OCI-LY1 (cell line): ENCODE results near the gene HOXD13.

Experiments
- H2AFZ ChIP-seq: fragments of 200-600 bp; sonication (generic), shearing (Covaris generic); 2 replicates; pipeline ENCODE4 v1.6.0; 2014; ENCODE audit warnings: antibody characterized with exemption, mild to moderate bottlenecking, low read length
- H3F3A ChIP-seq: fragments of 200-600 bp; sonication (generic), shearing (Covaris generic); 2 replicates; pipeline ENCODE4 v1.6.0; 2014; ENCODE audit warnings: mild to moderate bottlenecking, antibody characterized with exemption, low read length, moderate library complexity; ENCODE audit not compliant: insufficient read depth
- H3K27ac ChIP-seq: fragments of 200-600 bp; sonication (generic); 2 replicates; pipeline ENCODE4 v1.5.1; 2014; ENCODE audit warnings: low read length, mixed run types, mild to moderate bottlenecking, low read depth; ENCODE audit not compliant: poor library complexity, severe bottlenecking
- H3K27me3 ChIP-seq: fragments of 200-600 bp; sonication (generic); 2 replicates; pipeline ENCODE4 v1.6.0; 2014; ENCODE audit warnings: antibody characterized with exemption, mild to moderate bottlenecking, low read length, moderate library complexity; ENCODE audit not compliant: insufficient read depth
- H3K36me3 ChIP-seq: fragments of 200-600 bp; sonication (generic); 2 replicates; pipeline ENCODE4 v1.6.1; 2014; ENCODE audit warnings: mild to moderate bottlenecking, antibody characterized with exemption, low read length, moderate library complexity, mixed read lengths; ENCODE audit not compliant: insufficient read depth
- H3K4me1 ChIP-seq: fragments of 200-600 bp; sonication (generic); 2 replicates; pipeline ENCODE4 v1.5.1; 2014; ENCODE audit warnings: mild to moderate bottlenecking, low read length, moderate library complexity; ENCODE audit not compliant: insufficient read depth, severe bottlenecking
- H3K4me2 ChIP-seq: fragments of 200-600 bp; sonication (generic), shearing (Covaris generic); 2 replicates; pipeline ENCODE4 v1.6.1; 2014; ENCODE audit warnings: low read length
- H3K4me3 ChIP-seq: fragments of 200-600 bp; sonication (generic); 2 replicates; pipeline ENCODE4 v1.5.1; 2014; ENCODE audit warnings: low read length, low read depth, mild to moderate bottlenecking, mixed read lengths; ENCODE audit not compliant: poor library complexity, severe bottlenecking
- H3K79me2 ChIP-seq: fragments of 200-600 bp; shearing (Covaris generic); 2 replicates; pipeline ENCODE4 v1.6.1; 2016; ENCODE audit warnings: mixed run types, low read length, mixed read lengths; ENCODE audit not compliant: insufficient read depth
- H3K9ac ChIP-seq: fragments of 200-600 bp; sonication (generic), shearing (Covaris generic); 2 replicates; pipeline ENCODE4 v1.6.1; 2014; ENCODE audit warnings: mild to moderate bottlenecking, low read length, mixed read lengths
- H3K9me2 ChIP-seq: fragments of 200-600 bp; sonication (generic), shearing (Covaris generic); 2 replicates; pipeline ENCODE4 v1.6.1; 2014; ENCODE audit warnings: low read depth, mild to moderate bottlenecking, low read length, mixed read lengths
- H3K9me3 ChIP-seq: fragments of 200-600 bp; shearing (Covaris generic); 2 replicates; pipeline ENCODE4 v1.6.1; 2014; ENCODE audit warnings: low read length, mixed read lengths
- H4K20me1 ChIP-seq: fragments of 200-600 bp; sonication (generic), shearing (Covaris generic); 2 replicates; pipeline ENCODE4 v1.6.0; 2016; ENCODE audit warnings: mild to moderate bottlenecking, low read length; ENCODE audit not compliant: insufficient read depth
- EZH2 ChIP-seq: fragments of 200-600 bp; sonication (generic), shearing (Covaris generic); IDR thresholded peaks from 2 replicates; pipeline ENCODE4 v1.8.0; 2017; ENCODE audit warnings: borderline replicate concordance, mixed run types, mild to moderate bottlenecking, antibody characterized with exemption, low read length, moderate library complexity, mixed read lengths
- TF ChIP-seq, protein P1 (sequence below): fragments of 200-600 bp; sonication (generic), shearing (Covaris generic); IDR thresholded peaks from 2 replicates; pipeline ENCODE4 v1.5.1; 2017; ENCODE audit warnings: mild to moderate bottlenecking, antibody characterized with exemption, low read length, moderate library complexity, mixed read lengths

The HOXD13 gene

DNA sequence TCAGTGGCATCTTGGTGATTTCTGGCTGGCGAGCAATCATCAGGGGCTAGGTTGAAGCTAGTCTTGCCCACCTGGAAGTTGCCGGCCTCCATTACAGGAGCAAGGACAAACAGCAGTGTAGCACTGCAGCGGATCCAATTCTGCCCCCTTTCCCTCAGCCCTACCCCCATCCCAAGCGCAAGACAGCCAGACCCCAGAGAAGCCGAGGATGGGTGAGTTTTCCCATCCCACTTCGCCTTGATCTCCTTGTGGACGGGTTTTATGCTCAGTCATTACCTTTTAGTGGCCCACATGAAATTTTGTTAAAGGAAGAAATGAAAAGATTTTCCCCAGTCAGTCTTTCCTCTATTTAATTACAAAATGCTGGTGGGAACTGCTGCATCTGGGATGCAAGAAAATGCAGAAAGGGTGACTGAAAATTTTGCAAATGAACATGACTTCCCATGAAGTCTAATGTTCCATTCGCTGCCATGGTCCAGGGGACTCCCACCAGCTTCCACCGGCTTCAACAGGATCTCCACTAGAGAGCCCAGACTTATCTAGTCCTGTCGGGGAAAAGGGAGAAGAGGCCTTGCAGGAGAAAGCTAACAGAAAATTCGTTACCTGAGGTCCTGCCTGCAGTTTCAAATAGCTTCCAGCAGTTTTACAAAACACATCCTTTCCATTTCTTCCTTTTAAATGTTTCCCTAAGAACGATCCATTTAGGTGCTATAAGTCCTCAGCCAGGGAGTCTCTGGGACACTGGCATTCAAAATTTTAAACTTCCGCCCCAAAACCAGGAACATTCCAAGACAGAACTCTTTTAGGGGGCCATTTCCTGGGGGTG is 28.1 kb downstream of the HOXD13 start:
- no peak overlapping the region for H3K27ac ChIP-seq
- no peaks in the 10 kb centered on the region for H3K79me2 ChIP-seq
- no peaks in the 10 kb centered on the region for H3K36me3 ChIP-seq
- no peak overlapping the region for H2AFZ ChIP-seq
- H4K20me1 ChIP-seq = no peaks in the 10 kb centered on the region
- no peaks in the 10 kb centered on the region for H3F3A ChIP-seq
- no peaks in the 10 kb centered on the region for H3K27me3 ChIP-seq
- no peak for TF ChIP-seq EZH2
- H3K4me1 ChIP-seq = no peaks in the 10 kb centered on the region
- H3K4me3 ChIP-seq = no peak overlapping the region
- no peak overlapping the region for H3K4me2 ChIP-seq
- no peaks in the 10 kb centered on the region for H3K9me2 ChIP-seq
- no peak overlapping the region for H3K9ac ChIP-seq
- no peaks in the 10 kb centered on the region for H3K9me3 ChIP-seq

DNA sequence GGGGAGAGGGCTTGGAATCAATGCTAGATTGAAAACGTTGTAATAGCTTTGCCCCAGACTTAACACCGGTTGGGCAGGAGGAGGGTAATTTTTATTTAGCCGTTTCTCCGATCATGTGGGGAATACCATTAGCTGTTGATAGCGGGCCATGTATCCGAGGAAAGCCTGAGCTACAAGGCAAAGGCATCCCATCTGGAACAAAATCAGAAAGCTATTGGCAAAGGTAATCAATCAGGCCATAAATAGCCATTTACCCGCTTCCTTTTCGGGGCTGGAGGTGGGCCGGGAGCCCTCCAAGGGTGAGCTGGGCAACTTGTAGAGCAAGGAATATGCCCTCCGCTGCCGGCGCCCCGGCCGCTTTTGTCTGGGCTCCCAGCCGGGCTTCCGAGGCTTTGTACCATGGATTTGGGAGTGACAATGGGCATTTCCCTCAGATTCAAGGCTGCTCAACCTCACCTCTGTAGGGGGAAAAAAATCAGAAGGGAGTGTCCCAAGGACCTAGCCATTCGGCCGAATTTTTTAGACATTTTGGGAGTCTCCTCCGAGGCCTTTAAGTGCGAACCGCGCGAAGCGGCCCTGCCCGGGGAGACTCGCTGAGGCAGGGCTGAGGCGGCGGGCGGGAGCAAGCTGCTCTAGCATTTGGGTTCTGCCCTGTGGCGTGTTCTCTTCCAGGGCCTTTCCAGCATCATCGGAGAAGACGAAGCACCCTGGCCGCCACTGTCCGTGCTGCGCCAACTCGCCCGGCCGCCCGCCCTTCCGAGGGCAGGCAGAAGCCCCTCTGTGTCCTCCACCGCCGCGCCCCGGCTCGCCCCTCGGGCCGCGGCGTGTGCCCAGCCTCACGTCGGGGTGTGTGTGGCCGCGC is 28.9 kb downstream of the HOXD13 start:
- Histone ChIP-seq H2AFZ (no peak overlapping the region), H4K20me1 (no peaks in the 10 kb centered on the region), H3K36me3 (no peaks in the 10 kb centered on the region), H3K9ac (no peak overlapping the region), H3K9me3 (no peaks in the 10 kb centered on the region), H3K4me1 (no peaks in the 10 kb centered on the region), H3F3A (no peaks in the 10 kb centered on the region), H3K79me2 (no peaks in the 10 kb centered on the region), H3K27ac (no peak overlapping the region), H3K4me2 (no peak overlapping the region), H3K27me3 (no peaks in the 10 kb centered on the region; the same call in 1 of the 2 replicates), H3K9me2 (no peaks in the 10 kb centered on the region), H3K4me3 (no peak overlapping the region)
- TF ChIP-seq, protein P1, sequence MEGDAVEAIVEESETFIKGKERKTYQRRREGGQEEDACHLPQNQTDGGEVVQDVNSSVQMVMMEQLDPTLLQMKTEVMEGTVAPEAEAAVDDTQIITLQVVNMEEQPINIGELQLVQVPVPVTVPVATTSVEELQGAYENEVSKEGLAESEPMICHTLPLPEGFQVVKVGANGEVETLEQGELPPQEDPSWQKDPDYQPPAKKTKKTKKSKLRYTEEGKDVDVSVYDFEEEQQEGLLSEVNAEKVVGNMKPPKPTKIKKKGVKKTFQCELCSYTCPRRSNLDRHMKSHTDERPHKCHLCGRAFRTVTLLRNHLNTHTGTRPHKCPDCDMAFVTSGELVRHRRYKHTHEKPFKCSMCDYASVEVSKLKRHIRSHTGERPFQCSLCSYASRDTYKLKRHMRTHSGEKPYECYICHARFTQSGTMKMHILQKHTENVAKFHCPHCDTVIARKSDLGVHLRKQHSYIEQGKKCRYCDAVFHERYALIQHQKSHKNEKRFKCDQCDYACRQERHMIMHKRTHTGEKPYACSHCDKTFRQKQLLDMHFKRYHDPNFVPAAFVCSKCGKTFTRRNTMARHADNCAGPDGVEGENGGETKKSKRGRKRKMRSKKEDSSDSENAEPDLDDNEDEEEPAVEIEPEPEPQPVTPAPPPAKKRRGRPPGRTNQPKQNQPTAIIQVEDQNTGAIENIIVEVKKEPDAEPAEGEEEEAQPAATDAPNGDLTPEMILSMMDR = no peak
- TF ChIP-seq EZH2 = no peak

DNA sequence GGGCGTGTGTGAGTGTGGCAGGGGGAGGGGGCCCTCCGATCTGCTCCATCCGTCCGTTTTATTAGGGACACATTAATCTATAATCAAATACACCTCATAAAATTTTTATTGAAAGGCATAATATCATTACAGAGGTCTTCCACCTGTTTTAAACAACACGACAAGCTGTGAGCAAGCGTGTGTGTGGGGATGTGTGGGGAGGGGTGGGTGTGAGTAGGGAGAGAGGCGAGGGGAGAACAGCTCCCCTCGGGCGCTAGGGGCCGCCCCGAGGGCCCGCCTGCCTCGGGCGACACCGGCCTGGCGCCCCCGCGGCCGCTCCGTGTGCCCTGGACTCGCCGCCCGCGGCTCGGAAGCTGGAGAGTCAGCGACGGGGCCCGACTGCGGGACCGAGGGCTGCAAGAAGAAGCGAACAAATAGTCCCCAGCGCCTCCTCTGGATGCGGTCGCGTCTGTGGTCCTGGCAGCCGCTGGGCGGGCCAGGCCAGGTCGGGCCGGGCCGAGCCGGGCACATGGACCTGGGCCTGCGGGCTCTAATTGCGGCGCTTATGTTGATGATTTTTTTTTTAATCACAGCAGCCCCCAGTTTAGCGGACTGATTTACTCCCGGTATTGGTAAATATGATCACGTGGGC is 29.6 kb downstream of the HOXD13 start:
- no peak overlapping the region for H3K4me3 ChIP-seq
- TF ChIP-seq, protein P1 = no peak
- TF ChIP-seq EZH2 = no peak
- no peaks in the 10 kb centered on the region for H3K9me2 ChIP-seq
- H3K79me2 ChIP-seq = no peaks in the 10 kb centered on the region
- H3K4me1 ChIP-seq = no peaks in the 10 kb centered on the region
- H2AFZ ChIP-seq = no peak overlapping the region
- H3K9ac ChIP-seq = no peak overlapping the region
- no peaks in the 10 kb centered on the region for H3K36me3 ChIP-seq
- no peak overlapping the region for H3K4me2 ChIP-seq
- H3K9me3 ChIP-seq = no peaks in the 10 kb centered on the region
- H3K27me3 ChIP-seq = no peaks in the 10 kb centered on the region; the same call in 1 of the 2 replicates
- no peaks in the 10 kb centered on the region for H4K20me1 ChIP-seq
- no peaks in the 10 kb centered on the region for H3F3A ChIP-seq
- H3K27ac ChIP-seq = no peak overlapping the region
